Vagina (tissue), 2 donors: ENCODE measurements around the gene HOXB6. TPM values are rescaled to one million over a fixed set of nuclear protein-coding genes. Genes with fewer than 3 reads are reported as not detected.
A peak's percentile ranks its signal among the peaks of the same experiment; 100 is the strongest.

ENCODE experiments used
- DNase-seq, 2 donors: peaks; one replicate each; pipeline ENCODE4 v3.0.0-alpha.2; 2017; ENCODE audit errors: extremely low spot score in 2 of 2
- H3K27ac ChIP-seq: fragments of 200-600 bp; sonication (generic); one replicate; pipeline ENCODE4 v1.5.1; 2019
- H3K27me3 ChIP-seq: fragments of 200-600 bp; sonication (generic); one replicate; pipeline ENCODE4 v1.5.1; 2019
- H3K36me3 ChIP-seq, 2 donors: fragments of 200-600 bp; sonication (generic); one replicate each; pipeline ENCODE4 v1.5.1; 2017 to 2019
- H3K4me1 ChIP-seq: fragments of 200-600 bp; sonication (generic); one replicate; pipeline ENCODE4 v1.5.1; 2019
- H3K4me3 ChIP-seq, 2 donors: fragments of 200-600 bp; sonication (generic); 1 replicate in 1 of 2; 2 replicates in 1 of 2; pipeline ENCODE4 v1.5.1; 2016 to 2019
- H3K9me3 ChIP-seq: fragments of 200-600 bp; sonication (generic); one replicate; pipeline ENCODE4 v1.5.1; 2019
- CTCF ChIP-seq, 3 experiments: fragments of 450-650 bp in 2 of 3; fragments of 200-600 bp in 1 of 3; sonication (generic) in 1 of 3; IDR thresholded peaks; one replicate each; pipeline ENCODE4 v1.5.1; 2017 to 2019; ENCODE audit warnings: antibody characterized with exemption in 3 of 3, mild to moderate bottlenecking in 2 of 3, moderate library complexity in 2 of 3
- POLR2A ChIP-seq, 2 donors: fragments of 450-650 bp; IDR thresholded peaks; one replicate each; pipeline ENCODE4 v1.6.1; 2017; ENCODE audit warnings: antibody characterized with exemption in 2 of 2, mild to moderate bottlenecking in 2 of 2, moderate library complexity in 2 of 2
- POLR2AphosphoS5 ChIP-seq, 2 donors: sonication (generic); formaldehyde crosslinking; IDR thresholded peaks; one replicate each; pipeline ENCODE4 v1.9.0; 2017; ENCODE audit warnings: antibody characterized with exemption in 2 of 2, mild to moderate bottlenecking in 2 of 2, low read depth in 1 of 2; ENCODE audit not compliant: insufficient read depth in 1 of 2
- intact Hi-C: fragments of 100-400 bp; cut with DNase I; formaldehyde crosslinking; loops from one replicate; pipeline ENCODE4 v1.15.1; 2023
- total RNA-seq: library from RNA; depleted of rRNA; stranded (reverse); fragments of >200 nt; gene quantifications from one replicate; pipeline ENCODE4 v1.2.3, GENCODE V29; 2016

The HOXB6 gene
- total RNA-seq, 1 donor from 2014 or later = 1.2 TPM

GRCh38 chr17:48569674-48570324 is 35.0 kb downstream of the HOXB6 start:
- DNase-seq = no peak
- H3K9me3 ChIP-seq = no peaks in the 10 kb centered on the region
- H3K27me3 ChIP-seq = peaks cover 9% of the 10 kb centered on the region
- TF ChIP-seq CTCF (IDR thresholded peaks at IDR 0.05) (no peak), POLR2A (IDR thresholded peaks at IDR 0.05) (no peak), POLR2AphosphoS5 (IDR thresholded peaks at IDR 0.05; ENCODE audit: insufficient read depth in 1 of 2, low read depth in 1 of 2) (no peak)
- no peak overlapping the region for H3K4me3 ChIP-seq
- H3K27ac ChIP-seq = peak overlapping the region; percentile 5
- H3K4me1 ChIP-seq = no peaks in the 10 kb centered on the region
- intact Hi-C loops = no loop called here
- H3K36me3 ChIP-seq = no peaks in the 10 kb centered on the region

- TF ChIP-seq POLR2A (IDR thresholded peaks at IDR 0.05) = no peak
- Histone ChIP-seq H3K36me3 (no peaks in the 10 kb centered on the region), H3K9me3 (no peaks in the 10 kb centered on the region), H3K27me3 (peaks cover 9% of the 10 kb centered on the region), H3K4me1 (no peaks in the 10 kb centered on the region), H3K27ac (no peak overlapping the region), H3K4me3 (no peak overlapping the region)
- intact Hi-C loops = no loop called here
- no peak for DNase-seq
Observed at GRCh38 chr17:48569240-48569582, 35.6 kb downstream of the HOXB6 start.

- TF ChIP-seq CTCF (IDR thresholded peaks at IDR 0.05) (no peak), POLR2A (IDR thresholded peaks at IDR 0.05) (no peak), POLR2AphosphoS5 (IDR thresholded peaks at IDR 0.05; ENCODE audit: insufficient read depth in 1 of 2, low read depth in 1 of 2) (no peak)
- intact Hi-C loops = no loop called here
- Histone ChIP-seq H3K4me1 (no peaks in the 10 kb centered on the region), H3K36me3 (no peaks in the 10 kb centered on the region), H3K27me3 (peaks cover 9% of the 10 kb centered on the region), H3K4me3 (no peak overlapping the region), H3K27ac (no peak overlapping the region), H3K9me3 (no peaks in the 10 kb centered on the region)
- DNase-seq = no peak
Observed at GRCh38 chr17:48568499-48569239, 36.1 kb downstream of the HOXB6 start.

GRCh38 chr17:48567646-48568354 is 37.0 kb downstream of the HOXB6 start:
- no peaks in the 10 kb centered on the region for H3K36me3 ChIP-seq
- H3K27me3 ChIP-seq = peaks cover 9% of the 10 kb centered on the region
- DNase-seq = no peak
- no peaks in the 10 kb centered on the region for H3K9me3 ChIP-seq
- no peak for TF ChIP-seq POLR2A (IDR thresholded peaks at IDR 0.05)
- TF ChIP-seq CTCF (IDR thresholded peaks at IDR 0.05) = no peak
- no peak overlapping the region for H3K4me3 ChIP-seq
- H3K27ac ChIP-seq = no peak overlapping the region
- intact Hi-C loops = no loop called here
- H3K4me1 ChIP-seq = no peaks in the 10 kb centered on the region

- no peaks in the 10 kb centered on the region for H3K36me3 ChIP-seq
- no peak for DNase-seq
- intact Hi-C loops = no loop called here
- no peak overlapping the region for H3K4me3 ChIP-seq
- peaks cover 11% of the 10 kb centered on the region for H3K27me3 ChIP-seq
- peak overlapping the region; percentile 9 for H3K27ac ChIP-seq
- no peak for TF ChIP-seq POLR2AphosphoS5 (IDR thresholded peaks at IDR 0.05; ENCODE audit: insufficient read depth in 1 of 2, low read depth in 1 of 2)
- no peak for TF ChIP-seq POLR2A (IDR thresholded peaks at IDR 0.05)
- TF ChIP-seq CTCF (IDR thresholded peaks at IDR 0.05) = no peak
- H3K4me1 ChIP-seq = no peaks in the 10 kb centered on the region
- no peaks in the 10 kb centered on the region for H3K9me3 ChIP-seq
Observed at GRCh38 chr17:48567209-48567608, 37.6 kb downstream of the HOXB6 start.
